Neutrophil (primary cell): ENCODE results near the gene RIT2.

Experiments used
- H3K27ac ChIP-seq: fragments of 200-600 bp; sonication (generic); 2 replicates; pipeline ENCODE4 v1.5.1; 2016; ENCODE audit warnings: mild to moderate bottlenecking, moderate library complexity
- H3K27me3 ChIP-seq: fragments of 200-600 bp; sonication (generic); 2 replicates; pipeline ENCODE4 v1.6.0; 2016; ENCODE audit warnings: mild to moderate bottlenecking
- H3K36me3 ChIP-seq: fragments of 200-600 bp; sonication (generic); 2 replicates; pipeline ENCODE4 v1.5.1; 2017
- H3K4me1 ChIP-seq, 2 experiments: fragments of 200-600 bp in 1 of 2; sonication (generic) in 1 of 2; 1 replicate in 1 of 2; 2 replicates in 1 of 2; pipeline versions ENCODE4 v1.5.1 to v1.6.1; 2013 to 2016; ENCODE audit warnings: low read depth in 1 of 2, low read length in 1 of 2, mild to moderate bottlenecking in 1 of 2, moderate library complexity in 1 of 2; ENCODE audit not compliant: control insufficient read depth in 1 of 2, insufficient read depth in 1 of 2
- H3K4me3 ChIP-seq, 2 experiments: fragments of 200-600 bp in 1 of 2; sonication (generic) in 1 of 2; 1 replicate in 1 of 2; 2 replicates in 1 of 2; pipeline ENCODE4 v1.5.1; 2013 to 2016; ENCODE audit warnings: low read depth in 1 of 2, low read length in 1 of 2, mild to moderate bottlenecking in 1 of 2, moderate library complexity in 1 of 2
- H3K9me3 ChIP-seq: fragments of 200-600 bp; sonication (generic); 2 replicates; pipeline ENCODE4 v1.5.1; 2016
- TF ChIP-seq, protein P1 (sequence below): fragments of 200-600 bp; sonication (generic); IDR thresholded peaks from 2 replicates; pipeline ENCODE4 v1.5.1; 2016; ENCODE audit warnings: antibody characterized with exemption

Gene RIT2

DNA sequence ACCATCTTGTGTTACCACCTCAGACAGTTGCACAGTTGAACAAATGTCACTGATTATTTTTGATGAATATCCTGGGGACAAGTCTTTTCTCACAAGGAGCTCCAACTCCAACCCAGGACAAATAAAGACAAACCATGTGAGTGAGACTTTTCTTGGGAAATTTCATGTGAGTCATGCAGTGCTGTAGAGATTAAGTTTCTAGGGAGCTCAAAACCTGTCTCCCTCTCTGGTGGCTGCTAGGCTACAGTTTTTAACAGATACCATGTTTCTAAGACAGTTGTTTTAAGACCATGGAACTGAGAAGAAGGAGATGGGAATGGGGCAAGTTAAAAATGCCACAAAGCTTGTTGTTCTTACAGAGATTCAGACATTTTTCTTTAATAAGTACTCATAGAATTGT lies 255.5 kb downstream of the RIT2 start:
- no peaks in the 10 kb centered on the region for H3K36me3 ChIP-seq
- TF ChIP-seq, protein P1, sequence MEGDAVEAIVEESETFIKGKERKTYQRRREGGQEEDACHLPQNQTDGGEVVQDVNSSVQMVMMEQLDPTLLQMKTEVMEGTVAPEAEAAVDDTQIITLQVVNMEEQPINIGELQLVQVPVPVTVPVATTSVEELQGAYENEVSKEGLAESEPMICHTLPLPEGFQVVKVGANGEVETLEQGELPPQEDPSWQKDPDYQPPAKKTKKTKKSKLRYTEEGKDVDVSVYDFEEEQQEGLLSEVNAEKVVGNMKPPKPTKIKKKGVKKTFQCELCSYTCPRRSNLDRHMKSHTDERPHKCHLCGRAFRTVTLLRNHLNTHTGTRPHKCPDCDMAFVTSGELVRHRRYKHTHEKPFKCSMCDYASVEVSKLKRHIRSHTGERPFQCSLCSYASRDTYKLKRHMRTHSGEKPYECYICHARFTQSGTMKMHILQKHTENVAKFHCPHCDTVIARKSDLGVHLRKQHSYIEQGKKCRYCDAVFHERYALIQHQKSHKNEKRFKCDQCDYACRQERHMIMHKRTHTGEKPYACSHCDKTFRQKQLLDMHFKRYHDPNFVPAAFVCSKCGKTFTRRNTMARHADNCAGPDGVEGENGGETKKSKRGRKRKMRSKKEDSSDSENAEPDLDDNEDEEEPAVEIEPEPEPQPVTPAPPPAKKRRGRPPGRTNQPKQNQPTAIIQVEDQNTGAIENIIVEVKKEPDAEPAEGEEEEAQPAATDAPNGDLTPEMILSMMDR, result no peak
- H3K4me3 ChIP-seq, result no peak overlapping the region
- H3K4me1 ChIP-seq, result no peaks in the 10 kb centered on the region
- H3K27me3 ChIP-seq, result no peaks in the 10 kb centered on the region
- H3K27ac ChIP-seq, result no peak overlapping the region
- no peaks in the 10 kb centered on the region for H3K9me3 ChIP-seq

DNA sequence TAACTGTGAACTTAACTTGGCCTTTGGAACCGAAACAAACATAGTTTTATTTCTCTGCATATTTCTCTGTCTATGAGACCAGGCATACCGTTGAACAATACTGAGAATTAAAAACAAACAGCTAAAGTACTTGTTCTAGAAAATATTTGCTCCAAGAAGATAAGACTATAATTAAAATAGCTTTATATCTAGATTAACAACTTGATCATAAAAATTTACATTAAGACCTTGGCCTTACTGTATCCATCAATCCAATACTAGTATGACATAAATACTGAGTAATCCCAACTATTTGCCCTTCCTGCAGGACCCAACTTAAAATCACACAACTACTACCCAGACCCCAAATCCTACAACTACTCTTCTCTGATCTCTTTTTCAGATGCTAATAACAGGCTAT lies 260.9 kb downstream of the RIT2 start:
- Histone ChIP-seq H3K4me1 (no peaks in the 10 kb centered on the region), H3K36me3 (no peaks in the 10 kb centered on the region), H3K27ac (no peak overlapping the region), H3K4me3 (no peak overlapping the region), H3K27me3 (no peaks in the 10 kb centered on the region), H3K9me3 (no peaks in the 10 kb centered on the region)
- TF ChIP-seq, protein P1, result no peak

- Histone ChIP-seq H3K9me3 (no peaks in the 10 kb centered on the region), H3K27ac (no peak overlapping the region), H3K36me3 (no peaks in the 10 kb centered on the region), H3K27me3 (no peaks in the 10 kb centered on the region), H3K4me1 (no peaks in the 10 kb centered on the region), H3K4me3 (no peak overlapping the region)
- TF ChIP-seq, protein P1, result no peak
These were observed 265.1 kb downstream of the RIT2 start for GRCh38 chr18:42850174-42851083.

DNA sequence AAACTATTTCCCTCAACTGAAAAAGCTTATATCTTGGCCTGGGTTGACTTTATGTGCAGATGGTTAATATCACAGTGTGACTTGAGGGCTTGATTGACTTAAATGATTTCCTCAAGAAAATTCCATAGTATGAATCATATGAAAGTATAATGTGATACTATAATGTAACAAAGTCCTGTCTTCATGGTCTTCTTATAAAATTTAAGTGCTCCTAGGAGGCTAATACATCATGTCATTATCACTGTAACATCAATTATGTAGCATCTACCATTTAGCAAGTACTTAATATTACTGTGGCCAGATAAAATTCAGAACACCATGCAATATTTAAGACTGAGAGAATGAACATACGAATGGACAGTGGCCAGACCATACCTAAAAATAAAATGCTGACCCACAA lies 276.1 kb downstream of the RIT2 start:
- H3K4me3 ChIP-seq, result no peak overlapping the region
- no peak overlapping the region for H3K27ac ChIP-seq
- no peaks in the 10 kb centered on the region for H3K9me3 ChIP-seq
- no peaks in the 10 kb centered on the region for H3K4me1 ChIP-seq
- TF ChIP-seq, protein P1, result no peak
- H3K27me3 ChIP-seq, result no peaks in the 10 kb centered on the region
- H3K36me3 ChIP-seq, result no peaks in the 10 kb centered on the region

- Histone ChIP-seq H3K4me1 (no peaks in the 10 kb centered on the region), H3K4me3 (no peak overlapping the region), H3K9me3 (no peaks in the 10 kb centered on the region), H3K27me3 (no peaks in the 10 kb centered on the region), H3K27ac (no peak overlapping the region), H3K36me3 (no peaks in the 10 kb centered on the region)
- TF ChIP-seq, protein P1, result no peak
These were observed 276.8 kb downstream of the RIT2 start for GRCh38 chr18:42838546-42839145.
